B cell (primary cell): ENCODE measurements around the gene ZNF469. TPM values are rescaled to one million over a fixed set of nuclear protein-coding genes. Genes with fewer than 3 reads are reported as not detected.

Source experiments
- ATAC-seq: fragments of 200-7000 bp; cut with Tn5 transposase; one replicate; pipeline ENCODE4 v1.10.0; 2021; ENCODE audit warnings: low read depth, mild to moderate bottlenecking, moderate number of reproducible peaks, moderate library complexity
- CTCF ChIA-PET: fragments of 350-600 bp; sonication (Branson Sonifier 250); formaldehyde crosslinking; loops from one replicate; lab custom pipeline; 2021; ENCODE audit warnings: antibody characterized with exemption, inconsistent platforms; lab: Charles Lee
- POLR2A ChIA-PET: fragments of 350-600 bp; sonication (Branson Sonifier 250); formaldehyde crosslinking; loops from one replicate; lab custom pipeline; 2021; ENCODE audit warnings: antibody characterized with exemption; lab: Charles Lee
- DNase-seq: peaks from one replicate; pipeline ENCODE4 v3.0.0; 2013
- H2AFZ ChIP-seq: 2 replicates; pipeline ENCODE4 v1.6.1; 2012; ENCODE audit warnings: mild to moderate bottlenecking, low read depth, low read length; ENCODE audit not compliant: insufficient read depth, poor library complexity, severe bottlenecking
- H3K27ac ChIP-seq, 2 donors: 1 replicate in 1 of 2; 2 replicates in 1 of 2; pipeline ENCODE4 v1.5.1; 2012 to 2013; ENCODE audit warnings: low read length in 2 of 2, mild to moderate bottlenecking in 2 of 2, moderate library complexity in 1 of 2
- H3K27me3 ChIP-seq, 4 experiments: fragments of 200-600 bp in 1 of 4; sonication (generic) in 1 of 4; replicated peaks in 1 of 4; 1 replicate in 2 of 4; 2 replicates in 2 of 4; pipeline versions ENCODE4 v1.6.1 to v1.7.0; 2013 to 2016; ENCODE audit warnings: low read length in 3 of 4, mild to moderate bottlenecking in 2 of 4, mixed read lengths in 1 of 4, moderate library complexity in 1 of 4; ENCODE audit not compliant: insufficient read depth in 4 of 4, control insufficient read depth in 3 of 4; ENCODE audit errors: control extremely low read depth in 1 of 4
- H3K36me3 ChIP-seq, 2 experiments: replicated peaks in 1 of 2; 1 replicate in 1 of 2; 2 replicates in 1 of 2; pipeline versions ENCODE4 v1.6.1 to v1.7.1; 2013; ENCODE audit warnings: low read length in 1 of 2; ENCODE audit not compliant: insufficient read depth in 2 of 2, control insufficient read depth in 1 of 2; ENCODE audit errors: control extremely low read depth in 1 of 2, extremely low read depth in 1 of 2
- H3K4me1 ChIP-seq, 2 donors: fragments of 200-600 bp in 1 of 2; sonication (generic) in 1 of 2; 1 replicate in 1 of 2; 2 replicates in 1 of 2; pipeline versions ENCODE4 v1.5.1 to v1.6.1; 2013 to 2017; ENCODE audit warnings: low read length in 2 of 2; ENCODE audit not compliant: control insufficient read depth in 2 of 2, insufficient read depth in 2 of 2
- H3K4me2 ChIP-seq: replicated peaks from 2 replicates; pipeline ENCODE3; 2012; ENCODE audit warnings: mild to moderate bottlenecking, low read depth, low read length; ENCODE audit not compliant: poor library complexity, severe bottlenecking
- H3K4me3 ChIP-seq, 5 experiments: fragments of 200-600 bp in 1 of 5; sonication (generic) in 1 of 5; 1 replicate in 3 of 5; 2 replicates in 2 of 5; pipeline versions ENCODE4 v1.5.1 to v1.7.0; 2011 to 2016; ENCODE audit warnings: low read length in 4 of 5, mild to moderate bottlenecking in 4 of 5, low read depth in 2 of 5, control low read depth in 1 of 5, moderate library complexity in 1 of 5; ENCODE audit not compliant: insufficient read depth in 1 of 5; ENCODE audit errors: control extremely low read depth in 1 of 5, extremely low read depth in 1 of 5
- H3K79me2 ChIP-seq: fragments of 200-600 bp; sonication (generic); one replicate; pipeline ENCODE4 v1.6.0; 2016; ENCODE audit warnings: low read length; ENCODE audit not compliant: control insufficient read depth, insufficient read depth
- H3K9ac ChIP-seq: fragments of 200-600 bp; sonication (generic); 2 replicates; pipeline ENCODE4 v1.6.1; 2017; ENCODE audit warnings: mild to moderate bottlenecking, low read length, moderate library complexity
- H3K9me3 ChIP-seq, 3 donors: one replicate each; pipeline versions ENCODE4 v1.6.1 to v1.7.1; 2013; ENCODE audit warnings: low read length in 2 of 3; ENCODE audit not compliant: control insufficient read depth in 2 of 3, insufficient read depth in 1 of 3; ENCODE audit errors: control extremely low read depth in 1 of 3
- H4K20me1 ChIP-seq: 2 replicates; pipeline ENCODE4 v1.6.0; 2012; ENCODE audit warnings: mild to moderate bottlenecking, low read length; ENCODE audit not compliant: insufficient read depth, control insufficient read depth, poor library complexity, severe bottlenecking
- H3K27ac Mint-ChIP-seq: one replicate; pipeline ENCODE4 v1.8.0; 2021; ENCODE audit warnings: mixed read lengths
- H3K27me3 Mint-ChIP-seq: one replicate; pipeline ENCODE4 v1.8.0; 2021; ENCODE audit warnings: mixed read lengths
- H3K4me1 Mint-ChIP-seq: one replicate; pipeline ENCODE4 v1.8.0; 2021; ENCODE audit warnings: mixed read lengths
- H3K4me3 Mint-ChIP-seq: one replicate; pipeline ENCODE4 v1.8.0; 2021; ENCODE audit warnings: mixed read lengths
- H3K9me3 Mint-ChIP-seq: one replicate; pipeline ENCODE4 v1.8.0; 2022; ENCODE audit warnings: mixed read lengths; ENCODE audit not compliant: insufficient read depth
- CTCF ChIP-seq: fragments of 200-600 bp; IDR thresholded peaks from one replicate; pipeline ENCODE4 v1.8.0; 2022; ENCODE audit warnings: antibody characterized with exemption, mild to moderate bottlenecking
- EZH2 ChIP-seq: IDR thresholded peaks from 2 replicates; pipeline ENCODE4 v1.6.1; 2012; ENCODE audit warnings: borderline replicate concordance, low read depth, mild to moderate bottlenecking, moderate library complexity, low read length; ENCODE audit not compliant: insufficient read depth, poor library complexity, severe bottlenecking
- WGBS: methylation state at CpG from one replicate; pipeline ENCODE4 v1.1.5; 2013; ENCODE audit warnings: missing lambda C conversion rate; ENCODE audit not compliant: insufficient coverage; 5-methylcytosine and 5-hydroxymethylcytosine counted together
- intact Hi-C: fragments of 100-400 bp; cut with micrococcal nuclease; formaldehyde crosslinking; loops from one replicate; pipeline ENCODE4 v1.10.0; 2022
- polyA plus RNA-seq: library from polyadenylated mRNA; depleted of rRNA; stranded (reverse); fragments of >200 nt; gene quantifications from 2 replicates; pipeline ENCODE4 v1.2.3, GENCODE V29; 2012
- total RNA-seq, 2 donors: library from RNA; stranded (reverse); fragments of 120-200 nt in 1 of 2; gene quantifications; 1 replicate in 1 of 2; 2 replicates in 1 of 2; pipeline versions ENCODE4 v1.2.3 to v1.2.4, GENCODE V29; 2013 to 2022

ZNF469 gene
- total and polyA plus RNA-seq, 2 donors (not counting 1 experiment from before 2014, with no cell fraction given), result 0.25 to 5.9 TPM

- Histone ChIP-seq H4K20me1 (no peaks in the 10 kb centered on the region), H3K9ac (no peak overlapping the region), H2AFZ (no peak overlapping the region), H3K4me3 (no peak overlapping the region), H3K79me2 (no peaks in the 10 kb centered on the region), H3K9me3 (peaks cover 0 to 6% (median 0%) of the 10 kb centered on the region in 3 donors), H3K27ac (no peak overlapping the region), H3K27me3 (no peaks in the 10 kb centered on the region), H3K4me2 (no peak overlapping the region), H3K36me3 (no peaks in the 10 kb centered on the region), H3K4me1 (peaks cover 0 to 11% of the 10 kb centered on the region in 2 donors)
- 89% methylated on average over 24 of the region's 30 CpGs for WGBS
- no peak overlapping the region for H3K27ac Mint-ChIP-seq
- TF ChIP-seq CTCF (no peak), EZH2 (no peak)
- CTCF ChIA-PET, result no interaction called here
- peaks cover 17% of the 10 kb centered on the region for H3K4me1 Mint-ChIP-seq
- no peaks in the 10 kb centered on the region for H3K9me3 Mint-ChIP-seq
- intact Hi-C loops, result no loop called here
- no peak overlapping the region for H3K4me3 Mint-ChIP-seq
- H3K27me3 Mint-ChIP-seq, result no peaks in the 10 kb centered on the region
- DNase-seq (no peak), ATAC-seq (no peak)
- POLR2A ChIA-PET, result no interaction called here
These were observed 31.2 kb upstream of the ZNF469 start for GRCh38 chr16:88351491-88352101.

- Histone ChIP-seq H3K27ac (no peak overlapping the region), H3K79me2 (no peaks in the 10 kb centered on the region), H3K9me3 (peaks cover 0 to under 1% (median 0%) of the 10 kb centered on the region in 3 donors), H3K4me1 (peaks cover 0 to 10% of the 10 kb centered on the region in 2 donors), H3K9ac (no peak overlapping the region), H3K36me3 (no peaks in the 10 kb centered on the region), H4K20me1 (no peaks in the 10 kb centered on the region), H3K4me3 (no peak overlapping the region), H3K4me2 (no peak overlapping the region), H3K27me3 (no peaks in the 10 kb centered on the region), H2AFZ (no peak overlapping the region)
- DNase-seq (no peak), ATAC-seq (no peak)
- no peak overlapping the region for H3K27ac Mint-ChIP-seq
- 91% methylated on average over 21 of the region's 23 CpGs for WGBS
- ChIA-PET POLR2A (no interaction called here), CTCF (no interaction called here)
- H3K27me3 Mint-ChIP-seq, result no peaks in the 10 kb centered on the region
- no peaks in the 10 kb centered on the region for H3K9me3 Mint-ChIP-seq
- TF ChIP-seq CTCF, result no peak
- TF ChIP-seq EZH2, result no peak
- H3K4me1 Mint-ChIP-seq, result peaks cover 13% of the 10 kb centered on the region
- no peak overlapping the region for H3K4me3 Mint-ChIP-seq
- intact Hi-C loops, result no loop called here
These were observed 30.2 kb upstream of the ZNF469 start for GRCh38 chr16:88352261-88353200.
